Fibroblast of villous mesenchyme (primary cell): ENCODE measurements around the gene ARF6. TPM values are rescaled to one million over a fixed set of nuclear protein-coding genes. Genes with fewer than 3 reads are reported as not detected.
A peak's percentile ranks its signal among the peaks of the same experiment; 100 is the strongest.

Experiments
- DNase-seq: peaks from one replicate; pipeline ENCODE4 v3.0.0-alpha.2; 2010; ENCODE audit warnings: low read depth
- H3K4me3 ChIP-seq: 2 replicates; pipeline ENCODE4 v1.5.1; 2011; ENCODE audit warnings: low read depth, mild to moderate bottlenecking, low read length
- CTCF ChIP-seq: IDR thresholded peaks from 2 replicates; pipeline ENCODE4 v1.5.1; 2012; ENCODE audit warnings: low read depth, mild to moderate bottlenecking, low read length; ENCODE audit not compliant: insufficient read depth
- small RNA-seq: library from RNA; depleted of rRNA; stranded (forward); fragments of <200 nt; gene quantifications from one replicate; pipeline ENCODE3, GENCODE V24; 2012
- total RNA-seq: library from RNA; depleted of rRNA; stranded (reverse); fragments of >200 nt; gene quantifications from 2 replicates; pipeline ENCODE4 v1.2.3, GENCODE V29; 2012

The ARF6 gene
- total RNA-seq, 1 donor = 111 TPM

- DNase-seq = peak; percentile 60
- no peak for TF ChIP-seq CTCF
These were observed 48.0 kb downstream of the ARF6 start for GRCh38 chr14:49940808-49941421.

GRCh38 chr14:49942090-49942489 is 49.2 kb downstream of the ARF6 start:
- no peak for TF ChIP-seq CTCF
- H3K4me3 ChIP-seq = no peak overlapping the region
- no peak for DNase-seq

More at GRCh38 chr14:49940808-49941421, 48.0 kb downstream of the ARF6 start:
- no peak overlapping the region for H3K4me3 ChIP-seq

- H3K4me3 ChIP-seq = no peak overlapping the region
- TF ChIP-seq CTCF = no peak
- DNase-seq = no peak
These were observed 51.6 kb downstream of the ARF6 start for GRCh38 chr14:49944501-49944900.

- no peak overlapping the region for H3K4me3 ChIP-seq
- DNase-seq = peak; percentile 79
- TF ChIP-seq CTCF = no peak
These were observed 52.8 kb downstream of the ARF6 start for GRCh38 chr14:49945448-49946319.

Small RNAs within 50 kb of the gene (small RNA-seq; reads per million reads assigned to genes)
- gene RF00017 (not detected), gene RN7SL2 (6.7 reads per million, percentile 86 among the genes with 10 or more reads in this experiment), gene RN7SL3 (5.8 reads per million, percentile 84 among the genes with 10 or more reads in this experiment), gene RNU6-189P (not detected)

Other genes with a start within 250 kb of the ARF6 start
- 14.2 and 17.3 TPM in 2 replicates for gene POLE2, start 204.9 kb upstream of the ARF6 start, total RNA-seq
- 2.6 and 3.0 TPM in 2 replicates for gene KLHDC1, start 200.0 kb upstream of the ARF6 start, total RNA-seq
- gene KLHDC2, start 124.9 kb upstream of the ARF6 start, total RNA-seq = 63.0 and 73.1 TPM in 2 replicates
- gene NEMF, start 40.3 kb upstream of the ARF6 start, total RNA-seq = 70.0 and 72.5 TPM in 2 replicates
- gene VCPKMT, start 223.5 kb downstream of the ARF6 start, total RNA-seq = 6.4 and 7.8 TPM in 2 replicates